NCI-H524 treated with DMSO at 0.1 percent for 48 hours (cell line): ENCODE results near the gene GOLGA8K.
"Not testable (repeated sequence)": the region's sequence is repeated elsewhere in the genome, so short reads cannot be mapped to it uniquely, and the experiment has no call there.

Experiments used
- DNase-seq: peaks from one replicate; lab custom pipeline; 2025; lab: John Stamatoyannopoulos, UW

The GOLGA8K gene, protein sequence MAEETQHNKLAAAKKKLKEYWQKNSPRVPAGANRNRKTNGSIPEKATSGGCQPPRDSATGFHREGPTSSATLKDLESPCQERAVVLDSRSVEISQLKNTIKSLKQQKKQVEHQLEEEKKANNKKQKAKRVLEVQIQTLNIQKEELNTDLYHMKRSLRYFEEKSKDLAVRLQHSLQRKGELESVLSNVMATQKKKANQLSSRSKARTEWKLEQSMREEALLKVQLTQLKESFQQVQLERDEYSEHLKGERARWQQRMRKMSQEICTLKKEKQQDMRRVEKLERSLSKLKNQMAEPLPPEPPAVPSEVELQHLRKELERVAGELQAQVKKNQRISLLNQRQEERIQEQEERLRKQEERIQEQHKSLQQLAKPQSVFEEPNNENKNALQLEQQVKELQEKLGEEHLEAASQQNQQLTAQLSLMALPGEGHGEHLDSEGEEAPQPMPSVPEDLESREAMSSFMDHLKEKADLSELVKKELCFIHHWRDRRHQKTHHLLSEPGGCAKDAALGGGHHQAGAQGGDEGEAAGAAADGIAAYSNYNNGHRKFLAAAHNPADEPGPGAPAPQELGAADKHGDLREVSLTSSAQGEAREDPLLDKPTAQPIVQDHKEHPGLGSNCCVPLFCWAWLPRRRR

DNA sequence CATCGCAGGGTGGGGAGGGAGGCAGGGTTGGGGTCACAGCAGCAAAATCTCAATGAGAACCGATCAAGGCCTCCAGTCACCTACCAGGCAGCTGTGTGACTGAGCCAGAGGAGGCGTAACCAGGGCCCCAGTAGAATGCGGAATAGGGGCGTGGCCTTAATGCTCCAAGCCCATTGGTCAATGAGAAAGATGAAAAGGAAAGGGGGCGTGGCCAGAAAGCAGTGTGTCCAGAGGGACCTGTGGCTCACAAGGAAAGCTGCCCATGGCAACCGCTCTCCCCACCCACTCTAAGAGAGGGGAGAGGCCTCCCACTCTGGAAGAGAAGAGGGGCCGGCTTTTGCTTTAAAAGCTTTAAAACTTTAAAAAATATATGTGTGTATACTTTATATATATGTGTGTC, at the start of gene GOLGA8K:
Gene GOLGA8K (minus strand): TSS at position 101 of the 400 bp plus-strand sequence. CDS start 98 bp downstream, at position 3.
- DNase-seq = not testable (repeated sequence)

- not testable (repeated sequence) for DNase-seq
Observed at GRCh38 chr15:32440445-32440977, 37.4 kb upstream of the GOLGA8K start.

DNA sequence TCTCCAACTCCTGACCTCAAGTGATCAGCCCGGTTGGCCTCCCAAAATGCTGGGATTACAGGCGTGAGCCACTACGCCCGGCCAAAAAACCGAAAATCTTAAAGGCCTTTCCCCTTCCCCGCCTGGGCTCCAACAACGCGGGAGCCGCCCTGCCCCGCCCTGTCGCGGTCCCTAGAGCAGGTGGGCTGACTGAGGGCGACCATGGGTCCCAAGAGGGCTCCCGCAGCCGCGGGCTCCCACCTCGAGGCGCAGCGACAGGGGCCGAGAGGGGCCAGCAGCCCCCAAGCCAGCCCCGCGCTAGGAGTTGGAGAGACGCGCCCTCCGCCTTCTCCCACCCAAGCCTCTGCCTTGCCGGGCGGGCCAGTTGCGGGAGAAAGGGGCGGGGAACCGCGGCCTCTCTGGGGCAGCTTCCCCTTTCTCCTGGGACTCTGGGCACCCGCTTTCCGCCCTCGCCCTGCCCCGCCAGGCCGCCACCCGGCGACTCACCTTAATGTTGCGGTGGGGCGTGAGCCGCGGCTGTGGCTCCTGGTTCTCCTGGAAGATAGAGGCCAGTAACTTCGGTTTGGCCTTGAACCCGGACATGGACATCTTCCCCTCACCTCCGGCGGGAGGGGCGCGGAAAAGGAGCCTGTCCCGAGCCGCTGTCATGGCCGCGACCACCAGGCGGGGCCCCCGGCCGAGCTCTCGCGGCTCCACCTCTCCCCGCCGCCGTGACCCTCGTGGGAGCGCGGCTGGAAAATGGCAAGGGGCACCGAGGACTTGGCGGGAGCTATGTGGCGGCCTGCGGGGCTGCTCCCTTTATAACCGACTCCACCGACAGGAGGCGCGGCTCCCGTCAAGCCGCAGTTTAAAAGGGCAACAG, 31.2 kb upstream of the GOLGA8K start:
- DNase-seq = not testable (repeated sequence)

DNA sequence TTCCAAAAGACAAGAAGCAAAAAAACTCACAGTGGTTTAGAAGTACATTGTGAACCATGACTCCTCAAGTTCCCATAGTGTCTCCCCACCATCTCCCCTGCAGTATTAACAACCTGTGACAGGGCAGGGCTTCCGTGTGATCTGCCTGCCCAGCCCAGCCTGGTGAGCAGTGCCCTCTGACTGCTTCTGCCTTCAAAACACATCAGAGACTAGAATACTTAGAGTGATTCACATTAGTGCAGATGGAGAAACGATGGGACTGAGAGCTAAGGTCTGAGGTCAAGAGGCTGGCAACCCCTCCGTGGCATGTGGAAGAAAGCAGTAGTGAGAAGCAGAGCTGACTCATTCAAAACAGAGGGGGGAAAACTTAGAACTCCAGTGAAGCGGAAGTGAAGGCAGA, 24.5 kb upstream of the GOLGA8K start:
- DNase-seq = not testable (repeated sequence)

DNA sequence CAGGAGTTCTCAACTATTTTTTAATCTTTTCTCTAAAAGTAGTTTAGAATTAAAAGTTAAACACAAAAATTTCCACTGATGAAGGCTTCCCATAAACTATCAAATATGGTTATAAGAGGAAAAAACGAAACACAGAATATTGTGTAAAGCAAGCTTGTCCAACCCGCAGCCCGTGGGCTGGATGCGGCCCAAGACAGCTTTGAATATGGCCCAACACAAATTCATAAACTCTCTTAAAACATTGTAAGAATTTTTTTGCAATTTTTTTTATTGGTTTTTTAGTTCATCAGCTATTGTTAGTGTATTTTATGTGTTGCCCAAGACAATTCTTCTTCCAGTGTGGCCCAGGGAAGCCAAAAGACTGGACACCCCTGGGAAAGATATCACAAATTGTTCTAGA, 23.4 kb upstream of the GOLGA8K start:
- DNase-seq = not testable (repeated sequence)

DNA sequence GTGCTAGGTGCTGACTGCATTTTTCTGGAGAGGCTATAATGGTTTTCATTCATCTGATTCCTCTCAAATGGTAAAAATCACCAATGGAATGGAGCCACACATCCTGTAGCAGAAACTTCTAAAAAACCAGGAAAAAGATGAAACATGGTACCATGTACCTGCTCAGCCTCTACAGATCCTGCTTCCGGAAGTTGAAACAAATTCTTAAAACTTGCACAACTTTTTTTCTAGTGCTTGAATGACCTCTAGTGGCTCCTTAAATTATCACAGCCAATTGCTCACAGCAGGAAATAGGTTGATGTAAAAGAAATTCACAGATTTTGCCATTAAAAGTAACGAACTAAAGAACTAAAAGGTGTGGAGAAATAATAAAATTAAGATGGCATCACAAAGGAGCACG, 4.8 kb upstream of the GOLGA8K start:
- DNase-seq = not testable (repeated sequence)

- DNase-seq = not testable (repeated sequence)
Observed at GRCh38 chr15:32396522-32396921, 6.6 kb downstream of the GOLGA8K start.

- DNase-seq = not testable (repeated sequence)
Observed at GRCh38 chr15:32394745-32395144, 8.3 kb downstream of the GOLGA8K start.

DNA sequence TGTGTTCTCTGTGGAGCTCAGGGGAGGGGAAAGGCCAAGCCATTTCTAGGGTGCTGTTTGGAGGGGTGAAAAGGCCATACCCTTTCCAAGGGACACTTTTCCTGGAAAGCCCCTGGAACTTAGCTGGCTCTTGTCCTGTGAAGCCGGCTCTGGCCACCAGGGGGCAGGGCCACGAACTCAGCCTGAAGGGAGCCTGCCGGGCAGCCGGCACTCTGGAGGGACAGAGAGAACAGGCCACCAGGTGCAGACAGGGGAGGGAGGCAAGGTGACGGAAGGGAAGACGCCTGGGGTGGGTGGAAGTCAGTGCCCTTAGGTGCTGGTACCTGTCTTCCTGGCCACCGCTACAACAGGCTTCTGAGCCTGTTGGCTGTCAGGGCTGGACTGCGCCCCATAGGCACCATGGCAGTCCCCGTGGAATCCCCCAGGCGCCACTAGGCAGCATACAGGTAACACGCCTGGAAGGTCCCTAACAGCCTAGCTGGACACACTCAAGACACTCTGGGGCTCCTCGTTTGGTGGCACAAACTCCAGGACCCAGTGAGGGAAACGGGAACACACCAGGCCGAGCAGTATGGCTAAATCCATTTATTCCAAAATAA, 14.9 kb downstream of the GOLGA8K start:
- not testable (repeated sequence) for DNase-seq

DNA sequence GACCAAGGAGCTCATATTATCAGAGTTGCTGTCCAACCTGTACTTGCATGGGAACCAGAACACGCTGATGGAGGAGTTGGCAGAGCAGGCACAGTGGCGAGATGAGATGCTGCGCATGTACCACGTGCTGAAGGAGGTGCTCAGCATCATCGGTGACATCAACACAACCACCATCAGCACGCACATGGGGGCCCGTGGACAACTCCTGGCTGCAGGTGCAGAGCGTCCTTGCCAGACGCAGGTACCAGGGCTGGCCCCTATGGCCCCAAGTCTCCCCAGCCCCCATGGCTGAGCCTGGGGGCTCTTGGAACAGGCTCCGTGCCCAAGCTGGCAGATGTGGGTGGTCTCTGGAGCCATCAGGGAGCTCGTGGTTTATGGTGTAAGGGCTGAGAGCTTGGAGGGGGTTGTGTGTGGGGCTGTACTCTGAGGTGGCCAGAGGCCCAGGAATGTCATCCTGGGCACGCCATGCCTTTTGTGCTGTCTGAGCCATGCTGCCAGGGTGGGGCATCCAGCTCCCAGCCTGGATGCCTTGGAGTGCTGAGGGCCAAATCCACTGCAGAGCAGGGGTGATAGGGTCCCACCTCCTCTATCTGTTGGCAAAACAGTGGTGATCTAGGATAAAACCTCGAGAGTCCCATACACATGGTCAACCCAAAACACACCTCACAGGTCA, 17.1 kb downstream of the GOLGA8K start:
- not testable (repeated sequence) for DNase-seq

DNA sequence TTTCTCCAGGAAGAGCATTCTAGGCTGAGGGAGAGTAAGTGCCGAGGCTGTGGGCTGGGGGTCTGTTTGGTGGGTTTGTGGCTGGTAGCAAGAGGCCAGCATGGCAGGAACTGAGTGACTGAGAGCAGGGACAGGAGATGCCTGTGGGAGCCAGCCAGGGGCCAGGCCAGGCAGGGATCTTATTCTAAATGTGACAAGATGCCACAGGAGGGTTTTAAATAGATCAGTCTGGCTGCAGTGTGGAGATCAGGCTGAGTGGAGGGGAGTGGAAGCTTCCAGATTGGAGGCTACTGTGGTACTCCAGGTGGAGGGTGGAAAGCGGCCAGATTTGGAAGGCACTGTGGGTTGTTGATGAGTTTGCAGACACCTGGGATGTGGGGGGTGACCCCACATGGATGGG, 28.9 kb downstream of the GOLGA8K start:
- DNase-seq = not testable (repeated sequence)

DNA sequence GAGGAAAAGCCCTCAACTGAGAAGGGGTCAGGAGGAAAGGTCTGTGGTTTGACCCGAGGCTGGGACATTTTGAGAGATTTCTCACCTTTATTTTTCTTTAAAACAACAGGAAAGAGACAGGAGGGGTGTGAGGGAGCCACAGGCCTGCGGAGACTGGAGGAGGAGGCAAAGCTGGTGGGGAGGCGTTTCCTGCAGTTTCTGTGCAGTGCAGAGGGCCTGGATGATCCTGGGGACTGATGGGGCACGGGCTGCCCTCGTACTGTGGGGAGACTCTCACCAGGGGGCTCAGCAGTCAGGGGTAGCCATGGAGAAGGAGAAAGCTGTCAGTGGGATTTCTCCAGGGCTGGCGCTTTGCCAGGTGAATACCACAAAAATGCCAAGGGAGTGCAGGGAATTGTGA, 29.4 kb downstream of the GOLGA8K start:
- not testable (repeated sequence) for DNase-seq

DNA sequence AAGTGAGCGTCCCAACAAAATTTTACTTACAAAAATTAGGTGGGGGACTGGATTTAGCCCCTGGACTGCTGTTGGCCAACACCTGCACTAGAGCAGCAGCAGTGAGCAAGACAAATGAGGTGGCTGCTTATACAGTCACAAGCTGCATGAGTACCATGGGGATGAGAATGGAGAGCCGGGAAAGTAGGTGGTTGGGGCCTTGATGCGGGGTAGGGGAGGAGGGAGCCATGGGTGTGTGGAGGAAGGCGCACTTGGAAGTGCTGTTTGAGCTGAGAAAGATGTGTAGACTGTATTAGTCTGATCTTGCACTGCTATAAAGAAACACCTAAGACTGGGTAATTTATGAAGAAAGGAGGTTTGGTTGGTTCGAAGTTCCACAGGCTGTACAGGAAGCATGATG, 31.0 kb downstream of the GOLGA8K start:
- DNase-seq = not testable (repeated sequence)

GRCh38 chr15:32370526-32370925, 32.6 kb downstream of the GOLGA8K start:
- DNase-seq = not testable (repeated sequence)

DNA sequence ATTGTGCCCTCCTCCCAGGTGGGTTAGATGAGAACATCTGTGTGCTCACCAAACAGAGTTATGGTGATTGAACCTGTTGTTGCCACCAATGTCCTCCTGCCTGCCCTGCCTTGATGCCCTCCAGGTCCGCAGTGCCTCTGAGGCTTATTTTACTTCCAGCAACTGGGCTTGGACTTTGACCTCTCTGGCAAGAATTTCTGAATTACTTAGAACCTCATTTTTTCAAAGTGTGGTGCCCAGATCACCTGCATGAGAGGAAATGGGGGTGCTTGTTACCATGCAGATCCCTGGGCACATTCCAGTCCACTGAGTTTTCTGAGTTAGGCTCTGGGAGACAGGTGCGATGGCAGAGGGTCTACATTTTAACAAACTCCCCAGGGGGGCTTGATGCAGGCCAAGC, 33.0 kb downstream of the GOLGA8K start:
- not testable (repeated sequence) for DNase-seq

DNA sequence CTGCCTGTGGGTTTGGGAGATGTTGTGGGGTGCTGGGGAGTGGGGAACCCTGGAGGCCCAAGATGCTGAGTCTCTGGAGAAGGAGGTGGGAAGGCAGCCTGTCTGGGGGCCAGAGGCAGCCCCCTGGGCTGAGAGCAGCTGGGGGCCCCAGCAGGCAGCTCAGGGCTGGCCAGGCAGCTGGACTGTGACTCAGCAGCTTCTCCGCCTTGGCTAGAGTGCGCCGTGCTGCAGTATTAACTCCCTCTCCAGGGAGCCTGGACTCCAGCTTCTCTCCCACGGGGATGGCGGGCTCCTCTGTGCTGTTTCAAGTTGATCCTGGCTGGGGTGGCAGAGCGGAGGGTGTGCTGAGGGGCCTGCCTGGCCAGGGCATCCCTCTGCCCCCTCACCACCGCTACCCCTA, 36.6 kb downstream of the GOLGA8K start:
- not testable (repeated sequence) for DNase-seq

DNA sequence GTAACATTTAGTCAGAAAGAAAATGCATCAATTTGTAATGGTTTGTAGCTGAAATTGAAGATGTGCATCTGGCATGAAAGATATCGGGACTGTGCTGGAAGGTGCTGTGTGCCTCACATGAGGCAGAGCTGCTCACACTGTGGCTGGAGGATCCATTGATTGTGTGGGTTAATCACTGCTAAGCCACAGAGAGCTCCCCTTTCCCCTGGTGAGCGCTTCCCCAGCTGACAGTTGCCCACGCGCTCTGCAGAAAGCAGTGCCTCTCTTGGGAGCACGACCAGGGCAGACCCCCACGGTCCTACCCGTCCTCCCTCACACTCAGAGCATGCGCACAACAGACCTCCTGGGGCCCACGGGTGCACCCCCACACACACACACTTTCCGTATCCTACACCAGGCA, 37.1 kb downstream of the GOLGA8K start:
- not testable (repeated sequence) for DNase-seq

GRCh38 chr15:32364944-32365343, 38.1 kb downstream of the GOLGA8K start:
- not testable (repeated sequence) for DNase-seq

- not testable (repeated sequence) for DNase-seq
Observed at GRCh38 chr15:32363449-32363848, 39.6 kb downstream of the GOLGA8K start.

GRCh38 chr15:32361662-32362061, 41.4 kb downstream of the GOLGA8K start:
- not testable (repeated sequence) for DNase-seq

- not testable (repeated sequence) for DNase-seq
Observed at GRCh38 chr15:32358462-32358861, 44.6 kb downstream of the GOLGA8K start.
